ENCODE data around the gene NUTF2. TPM values are rescaled to one million over a fixed set of nuclear protein-coding genes. Genes with fewer than 3 reads are reported as not detected.

NUTF2 gene
- total and polyA plus RNA-seq, 2 of the 8 experiments (the other 6 are each of a cell fraction or from before 2014, with no cell fraction given), result 219 to 377 TPM

GRCh38 chr16:67858500-67858899 lies 11.8 kb downstream of the NUTF2 start (continued):
- TF ChIP-seq USF2 (IDR thresholded peaks at IDR 0.05; ENCODE audit: low read length) (no peak), CHD7 (IDR thresholded peaks at IDR 0.05; ENCODE audit: insufficient replicate concordance, low read length) (no peak), SAP30 (IDR thresholded peaks at IDR 0.05; ENCODE audit: insufficient read depth, insufficient replicate concordance, low read length) (no peak)
